HepG2 (cell line): Measurements from ENCODE around the gene ABCB6.
"Not testable (repeated sequence)": the region's sequence is repeated elsewhere in the genome, so short reads cannot be mapped to it uniquely, and the experiment has no call there.

Source experiments
- CTCF ChIP-seq: sonication (generic); formaldehyde crosslinking; IDR thresholded peaks from 2 replicates; pipeline ENCODE4 v1.5.0; 2020; ENCODE audit warnings: mild to moderate bottlenecking, missing genetic modification reagents, moderate library complexity
- JUNB ChIP-seq: sonication (generic); formaldehyde crosslinking; IDR thresholded peaks from 2 replicates; pipeline ENCODE4 v1.8.0; 2022; ENCODE audit warnings: missing genetic modification reagents, mild to moderate bottlenecking, borderline replicate concordance
- KDM1A ChIP-seq: IDR thresholded peaks from 2 replicates; pipeline ENCODE4 v1.6.1; 2016; ENCODE audit warnings: missing compliant biosample characterization
- NBN ChIP-seq: fragments of 450-650 bp; conservative IDR thresholded peaks from 2 replicates; pipeline ENCODE4 v1.6.1; 2017
- RBAK ChIP-seq: sonication (generic); formaldehyde crosslinking; IDR thresholded peaks from 2 replicates; pipeline ENCODE4 v1.5.1; 2020; ENCODE audit warnings: mild to moderate bottlenecking, missing genetic modification reagents
- SMAD3 ChIP-seq: sonication (generic); formaldehyde crosslinking; IDR thresholded peaks from 2 replicates; pipeline ENCODE4 v1.4.0; 2020; ENCODE audit warnings: missing genetic modification reagents
- ZFX ChIP-seq: sonication (generic); formaldehyde crosslinking; IDR thresholded peaks from 2 replicates; pipeline ENCODE4 v1.4.0; 2020; ENCODE audit warnings: mild to moderate bottlenecking, low read depth, missing genetic modification reagents, moderate library complexity
- ZNF362 ChIP-seq: sonication (generic); formaldehyde crosslinking; IDR thresholded peaks from 2 replicates; pipeline ENCODE4 v1.4.0; 2020; ENCODE audit warnings: missing genetic modification reagents, mild to moderate bottlenecking, borderline replicate concordance
- ZNF530 ChIP-seq: sonication (generic); formaldehyde crosslinking; IDR thresholded peaks from 2 replicates; pipeline ENCODE4 v1.5.0; 2020; ENCODE audit warnings: low read depth, mild to moderate bottlenecking, missing genetic modification reagents
- ZNF572 ChIP-seq: sonication (generic); formaldehyde crosslinking; IDR thresholded peaks from 2 replicates; pipeline ENCODE4 v1.5.1; 2020; ENCODE audit warnings: mild to moderate bottlenecking, missing genetic modification reagents
- TF ChIP-seq, protein P1 (sequence below): sonication (generic); formaldehyde crosslinking; IDR thresholded peaks from 2 replicates; pipeline ENCODE4 v1.9.0; 2021; ENCODE audit warnings: missing genetic modification reagents, borderline replicate concordance
- TF ChIP-seq, protein P2 (sequence below): sonication (generic); formaldehyde crosslinking; IDR thresholded peaks from 2 replicates; pipeline ENCODE4 v1.4.0; 2020; ENCODE audit warnings: missing genetic modification reagents, borderline replicate concordance
- TF ChIP-seq, protein P3 (sequence below): IDR thresholded peaks from 2 replicates; pipeline ENCODE4 v1.6.1; 2016; ENCODE audit warnings: control low read depth

DNA sequence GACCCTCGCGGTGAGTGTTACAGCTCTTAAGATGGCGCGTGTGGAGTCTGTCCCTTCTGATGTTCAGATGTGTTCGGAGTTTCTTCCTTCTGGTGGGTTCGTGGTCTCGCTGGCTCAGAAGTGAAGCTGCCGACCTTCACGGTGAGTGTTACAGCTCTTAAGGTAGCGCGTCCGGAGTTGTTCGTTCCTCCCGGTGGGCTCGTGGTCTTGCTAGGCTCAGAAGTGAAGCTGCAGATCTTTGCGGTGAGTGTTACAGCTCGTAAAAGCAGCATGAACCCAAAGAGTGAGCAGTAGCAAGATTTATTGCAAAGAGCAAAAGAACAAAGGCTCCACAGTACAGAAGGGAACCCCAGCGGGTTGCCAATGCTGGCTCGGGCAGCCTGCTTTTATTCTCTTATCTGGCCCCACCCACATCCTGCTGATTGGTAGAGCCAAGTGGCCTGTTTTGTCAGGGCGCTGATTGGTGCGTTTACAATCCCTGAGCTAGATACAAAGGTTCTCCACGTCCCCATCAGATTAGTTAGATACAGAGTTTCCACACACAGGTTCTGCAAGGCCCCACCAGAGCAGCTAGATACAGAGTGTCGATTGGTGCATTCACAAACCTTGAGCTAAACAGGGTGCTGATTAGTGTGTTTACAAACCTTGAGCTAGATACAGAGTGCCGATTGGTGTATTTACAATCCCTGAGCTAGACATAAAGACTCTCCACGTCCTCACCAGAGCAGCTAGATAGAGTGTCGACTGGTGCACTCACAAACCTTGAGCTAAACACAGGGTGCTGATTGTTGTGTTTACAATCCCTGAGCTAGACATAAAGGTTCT is 18.0 kb downstream of the ABCB6 start:
- not testable (repeated sequence) for TF ChIP-seq SMAD3 (CRISPR knock-in tag); NBN; CTCF (CRISPR knock-in tag); ZNF530 (CRISPR knock-in tag); ZNF362 (CRISPR knock-in tag); JUNB (CRISPR knock-in tag); KDM1A (CRISPR knock-in tag); RBAK (CRISPR knock-in tag)
- TF ChIP-seq ZNF572 (CRISPR knock-in tag) (0 out of 2 replicates have a peak, but pooled peaks have one; percentile 24), ZFX (0 out of 2 replicates have a peak, but pooled peaks have one; percentile 16)
- TF ChIP-seq, protein P1, sequence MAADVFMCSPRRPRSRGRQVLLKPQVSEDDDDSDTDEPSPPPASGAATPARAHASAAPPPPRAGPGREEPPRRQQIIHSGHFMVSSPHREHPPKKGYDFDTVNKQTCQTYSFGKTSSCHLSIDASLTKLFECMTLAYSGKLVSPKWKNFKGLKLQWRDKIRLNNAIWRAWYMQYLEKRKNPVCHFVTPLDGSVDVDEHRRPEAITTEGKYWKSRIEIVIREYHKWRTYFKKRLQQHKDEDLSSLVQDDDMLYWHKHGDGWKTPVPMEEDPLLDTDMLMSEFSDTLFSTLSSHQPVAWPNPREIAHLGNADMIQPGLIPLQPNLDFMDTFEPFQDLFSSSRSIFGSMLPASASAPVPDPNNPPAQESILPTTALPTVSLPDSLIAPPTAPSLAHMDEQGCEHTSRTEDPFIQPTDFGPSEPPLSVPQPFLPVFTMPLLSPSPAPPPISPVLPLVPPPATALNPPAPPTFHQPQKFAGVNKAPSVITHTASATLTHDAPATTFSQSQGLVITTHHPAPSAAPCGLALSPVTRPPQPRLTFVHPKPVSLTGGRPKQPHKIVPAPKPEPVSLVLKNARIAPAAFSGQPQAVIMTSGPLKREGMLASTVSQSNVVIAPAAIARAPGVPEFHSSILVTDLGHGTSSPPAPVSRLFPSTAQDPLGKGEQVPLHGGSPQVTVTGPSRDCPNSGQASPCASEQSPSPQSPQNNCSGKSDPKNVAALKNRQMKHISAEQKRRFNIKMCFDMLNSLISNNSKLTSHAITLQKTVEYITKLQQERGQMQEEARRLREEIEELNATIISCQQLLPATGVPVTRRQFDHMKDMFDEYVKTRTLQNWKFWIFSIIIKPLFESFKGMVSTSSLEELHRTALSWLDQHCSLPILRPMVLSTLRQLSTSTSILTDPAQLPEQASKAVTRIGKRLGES (CRISPR knock-in tag): not testable (repeated sequence)
- TF ChIP-seq, protein P2, sequence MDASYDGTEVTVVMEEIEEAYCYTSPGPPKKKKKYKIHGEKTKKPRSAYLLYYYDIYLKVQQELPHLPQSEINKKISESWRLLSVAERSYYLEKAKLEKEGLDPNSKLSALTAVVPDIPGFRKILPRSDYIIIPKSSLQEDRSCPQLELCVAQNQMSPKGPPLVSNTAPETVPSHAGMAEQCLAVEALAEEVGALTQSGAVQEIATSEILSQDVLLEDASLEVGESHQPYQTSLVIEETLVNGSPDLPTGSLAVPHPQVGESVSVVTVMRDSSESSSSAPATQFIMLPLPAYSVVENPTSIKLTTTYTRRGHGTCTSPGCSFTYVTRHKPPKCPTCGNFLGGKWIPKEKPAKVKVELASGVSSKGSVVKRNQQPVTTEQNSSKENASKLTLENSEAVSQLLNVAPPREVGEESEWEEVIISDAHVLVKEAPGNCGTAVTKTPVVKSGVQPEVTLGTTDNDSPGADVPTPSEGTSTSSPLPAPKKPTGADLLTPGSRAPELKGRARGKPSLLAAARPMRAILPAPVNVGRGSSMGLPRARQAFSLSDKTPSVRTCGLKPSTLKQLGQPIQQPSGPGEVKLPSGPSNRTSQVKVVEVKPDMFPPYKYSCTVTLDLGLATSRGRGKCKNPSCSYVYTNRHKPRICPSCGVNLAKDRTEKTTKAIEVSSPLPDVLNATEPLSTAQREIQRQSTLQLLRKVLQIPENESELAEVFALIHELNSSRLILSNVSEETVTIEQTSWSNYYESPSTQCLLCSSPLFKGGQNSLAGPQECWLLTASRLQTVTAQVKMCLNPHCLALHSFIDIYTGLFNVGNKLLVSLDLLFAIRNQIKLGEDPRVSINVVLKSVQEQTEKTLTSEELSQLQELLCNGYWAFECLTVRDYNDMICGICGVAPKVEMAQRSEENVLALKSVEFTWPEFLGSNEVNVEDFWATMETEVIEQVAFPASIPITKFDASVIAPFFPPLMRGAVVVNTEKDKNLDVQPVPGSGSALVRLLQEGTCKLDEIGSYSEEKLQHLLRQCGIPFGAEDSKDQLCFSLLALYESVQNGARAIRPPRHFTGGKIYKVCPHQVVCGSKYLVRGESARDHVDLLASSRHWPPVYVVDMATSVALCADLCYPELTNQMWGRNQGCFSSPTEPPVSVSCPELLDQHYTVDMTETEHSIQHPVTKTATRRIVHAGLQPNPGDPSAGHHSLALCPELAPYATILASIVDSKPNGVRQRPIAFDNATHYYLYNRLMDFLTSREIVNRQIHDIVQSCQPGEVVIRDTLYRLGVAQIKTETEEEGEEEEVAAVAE: peak; percentile 93
- TF ChIP-seq, protein P3, sequence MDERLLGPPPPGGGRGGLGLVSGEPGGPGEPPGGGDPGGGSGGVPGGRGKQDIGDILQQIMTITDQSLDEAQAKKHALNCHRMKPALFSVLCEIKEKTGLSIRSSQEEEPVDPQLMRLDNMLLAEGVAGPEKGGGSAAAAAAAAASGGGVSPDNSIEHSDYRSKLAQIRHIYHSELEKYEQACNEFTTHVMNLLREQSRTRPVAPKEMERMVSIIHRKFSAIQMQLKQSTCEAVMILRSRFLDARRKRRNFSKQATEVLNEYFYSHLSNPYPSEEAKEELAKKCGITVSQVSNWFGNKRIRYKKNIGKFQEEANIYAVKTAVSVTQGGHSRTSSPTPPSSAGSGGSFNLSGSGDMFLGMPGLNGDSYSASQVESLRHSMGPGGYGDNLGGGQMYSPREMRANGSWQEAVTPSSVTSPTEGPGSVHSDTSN (CRISPR knock-in tag): not testable (repeated sequence)
